HG03521 (cell line): ENCODE results near the gene ADAM8.

Source experiments
- ATAC-seq: cut with Tn5 transposase; IDR thresholded peaks from one replicate; pipeline ENCODE4 v1.9.1; 2021; ENCODE audit warnings: mild to moderate bottlenecking, moderate library complexity; ENCODE audit not compliant: unreplicated experiment

Gene ADAM8

GRCh38 chr10:133214468-133215410 is 61.9 kb downstream of the ADAM8 start:
- no peak for ATAC-seq

- no peak for ATAC-seq
These were observed 62.8 kb downstream of the ADAM8 start for GRCh38 chr10:133213641-133214467.

- no peak for ATAC-seq
These were observed 63.7 kb downstream of the ADAM8 start for GRCh38 chr10:133212853-133213494.
